GM21723 (cell line): ENCODE measurements around the gene DCTN2.
"Not testable (repeated sequence)": the region's sequence is repeated elsewhere in the genome, so short reads cannot be mapped to it uniquely, and the experiment has no call there.

ENCODE experiments used
- ATAC-seq: cut with Tn5 transposase; IDR thresholded peaks from one replicate; pipeline ENCODE4 v1.9.1; 2021; ENCODE audit warnings: mild to moderate bottlenecking, moderate library complexity; ENCODE audit not compliant: unreplicated experiment

Gene DCTN2

DNA sequence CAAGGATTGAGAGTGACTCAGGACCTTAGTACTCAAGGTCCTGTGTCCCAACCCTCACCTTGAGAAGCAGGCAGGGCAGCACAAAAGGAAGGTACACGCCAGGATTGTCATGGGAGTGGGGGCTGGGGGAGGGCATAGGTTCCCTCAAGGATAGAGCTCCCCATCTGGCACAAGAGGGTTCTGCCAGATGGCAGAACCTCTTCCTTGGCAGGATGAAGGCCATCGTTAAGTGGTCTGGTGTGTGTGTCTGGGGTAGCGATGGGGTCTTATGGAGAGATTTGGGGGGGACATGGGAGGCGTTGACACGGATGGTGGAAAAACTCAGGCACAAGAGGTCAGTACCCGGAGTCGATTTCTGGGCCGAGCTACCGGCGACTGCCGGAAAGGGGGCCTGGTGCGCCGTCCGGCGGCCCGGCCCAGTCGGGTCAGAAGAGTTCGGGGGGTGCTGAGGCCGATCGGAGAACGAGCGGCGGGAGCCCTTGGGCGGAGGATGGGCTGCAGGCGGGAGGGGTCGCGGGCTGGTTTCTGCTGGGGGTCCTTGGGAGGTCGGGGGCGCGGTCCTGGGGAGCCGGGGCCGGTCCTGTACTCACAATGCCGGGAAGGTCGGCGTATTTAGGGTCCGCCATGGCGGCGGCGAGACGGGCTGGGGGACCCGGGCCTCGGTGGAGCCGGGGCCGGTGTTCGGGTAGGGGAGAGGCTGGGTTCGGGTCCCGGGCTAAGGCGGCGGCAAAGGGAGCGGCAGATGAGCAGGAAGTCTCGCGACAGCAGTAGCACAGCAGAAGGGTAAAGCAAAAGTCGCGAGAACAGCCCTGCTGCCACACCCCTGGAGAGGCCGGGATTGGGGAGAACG lies at the start of gene DCTN2:
Gene DCTN2 (minus strand): TSS at position 755 of the 850 bp plus-strand sequence. CDS start 129 bp downstream, at position 626.
- ATAC-seq, result peak; percentile 99

GRCh38 chr12:57593187-57593586 lies 46.2 kb upstream of the DCTN2 start:
- no peak for ATAC-seq

- ATAC-seq, result no peak
Measured at GRCh38 chr12:57592551-57593165, 45.7 kb upstream of the DCTN2 start.

DNA sequence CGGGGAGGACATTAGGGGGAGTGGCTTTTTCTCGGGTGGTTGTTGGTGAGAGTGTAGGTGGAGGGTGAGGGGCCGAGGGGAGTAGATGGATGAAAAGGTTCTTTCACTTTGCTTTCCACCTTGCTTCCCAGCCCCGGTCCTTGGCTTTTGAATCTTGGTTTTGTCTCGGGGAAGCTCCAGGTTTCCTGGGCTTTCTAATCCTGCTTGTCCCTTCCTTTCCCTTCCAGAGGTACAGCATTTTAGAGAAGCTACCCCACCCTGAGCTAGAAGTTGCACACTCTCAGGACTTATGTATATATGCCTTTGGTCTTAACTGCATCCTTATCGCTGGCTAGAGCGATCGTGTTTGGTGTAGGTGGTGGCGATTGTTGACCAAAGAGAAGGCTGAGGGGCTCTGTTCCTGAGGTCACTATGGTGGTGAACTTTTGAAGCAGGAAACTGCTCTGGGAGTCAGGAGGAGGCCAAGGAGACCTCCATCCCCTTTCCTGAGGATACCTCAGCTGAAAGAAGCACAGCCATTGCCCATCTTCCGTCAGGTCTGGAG lies 44.9 kb upstream of the DCTN2 start:
- ATAC-seq, result peak; percentile 14

- ATAC-seq, result peak; percentile 95
Measured at GRCh38 chr12:57590864-57591781, 44.1 kb upstream of the DCTN2 start, which contains the start of gene PIP4K2C. TSS of gene PIP4K2C (plus strand) at chr12:57591192. CDS start at chr12:57591290, 98 bp downstream.

DNA sequence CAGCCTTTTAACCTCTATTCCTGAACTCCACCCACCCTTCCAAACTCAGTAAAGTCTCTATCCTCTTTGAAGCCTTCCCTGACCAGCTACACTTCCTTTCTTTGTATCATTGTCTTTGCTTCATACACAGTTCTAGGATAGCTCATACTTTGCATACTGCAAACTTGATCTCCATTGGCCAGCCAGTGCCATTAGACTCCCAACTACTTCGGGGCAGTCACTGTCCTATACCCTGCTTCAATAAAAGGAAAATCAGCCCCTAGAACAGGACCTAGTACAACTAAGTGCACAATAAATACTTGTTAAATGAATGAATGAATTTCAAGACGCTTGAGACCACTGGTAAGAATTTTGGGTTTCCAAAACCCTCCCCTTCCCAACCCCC lies 43.5 kb upstream of the DCTN2 start:
- peak; percentile 15 for ATAC-seq

- not testable (repeated sequence) for ATAC-seq
Measured at GRCh38 chr12:57588951-57589610, 42.1 kb upstream of the DCTN2 start.

DNA sequence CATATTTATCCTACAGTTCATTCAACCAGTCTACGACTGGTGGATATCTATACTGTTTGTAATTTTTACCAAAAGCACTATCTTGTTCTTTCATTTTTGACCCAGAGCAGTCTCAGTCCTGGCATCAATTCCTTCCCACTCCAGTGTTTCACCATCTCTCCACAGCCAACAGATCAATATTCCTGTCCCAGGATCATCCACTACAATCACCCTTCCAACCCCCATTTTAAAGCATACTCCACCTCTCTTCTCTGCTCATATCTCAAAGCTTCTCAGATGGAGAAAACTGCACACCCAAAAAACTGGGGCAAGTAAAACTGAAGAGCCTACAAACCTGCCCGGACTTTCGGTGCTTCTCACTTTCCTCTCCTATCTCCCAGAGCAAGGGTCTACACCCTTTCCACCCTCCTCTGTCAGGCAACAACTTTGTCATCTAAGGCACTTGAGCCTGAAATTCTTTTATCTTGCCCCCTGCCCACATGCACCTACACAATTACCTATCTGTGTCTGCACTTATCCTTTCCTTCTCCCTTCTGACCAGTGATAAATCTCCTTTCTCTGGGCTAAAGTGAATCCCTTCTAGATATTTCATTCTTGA lies 39.9 kb upstream of the DCTN2 start:
- ATAC-seq, result no peak

GRCh38 chr12:57586128-57586527 lies 39.1 kb upstream of the DCTN2 start:
- no peak for ATAC-seq

DNA sequence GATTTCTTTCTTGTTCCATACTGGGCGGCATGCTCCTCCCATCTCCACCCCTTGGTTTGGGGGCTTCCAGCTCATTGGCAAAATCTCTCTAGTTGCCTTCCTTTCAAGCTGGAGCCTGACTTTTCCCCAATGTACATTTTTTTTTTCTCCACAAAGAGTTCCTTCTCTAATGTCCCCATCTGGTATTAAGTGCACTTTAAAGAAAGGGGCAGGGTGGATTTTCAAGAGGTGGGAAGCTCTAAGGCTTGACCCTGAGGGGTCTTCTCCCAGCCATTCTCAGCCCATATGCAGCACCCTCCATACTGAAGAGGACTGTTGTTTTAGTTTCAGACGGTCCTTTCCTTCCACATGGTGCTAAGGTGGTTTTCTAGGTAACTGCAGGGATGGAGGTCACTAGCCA lies 38.2 kb upstream of the DCTN2 start:
- no peak for ATAC-seq

- ATAC-seq, result no peak
Measured at GRCh38 chr12:57584690-57585089, 37.7 kb upstream of the DCTN2 start.

- ATAC-seq, result no peak
Measured at GRCh38 chr12:57584050-57584449, 37.1 kb upstream of the DCTN2 start.

DNA sequence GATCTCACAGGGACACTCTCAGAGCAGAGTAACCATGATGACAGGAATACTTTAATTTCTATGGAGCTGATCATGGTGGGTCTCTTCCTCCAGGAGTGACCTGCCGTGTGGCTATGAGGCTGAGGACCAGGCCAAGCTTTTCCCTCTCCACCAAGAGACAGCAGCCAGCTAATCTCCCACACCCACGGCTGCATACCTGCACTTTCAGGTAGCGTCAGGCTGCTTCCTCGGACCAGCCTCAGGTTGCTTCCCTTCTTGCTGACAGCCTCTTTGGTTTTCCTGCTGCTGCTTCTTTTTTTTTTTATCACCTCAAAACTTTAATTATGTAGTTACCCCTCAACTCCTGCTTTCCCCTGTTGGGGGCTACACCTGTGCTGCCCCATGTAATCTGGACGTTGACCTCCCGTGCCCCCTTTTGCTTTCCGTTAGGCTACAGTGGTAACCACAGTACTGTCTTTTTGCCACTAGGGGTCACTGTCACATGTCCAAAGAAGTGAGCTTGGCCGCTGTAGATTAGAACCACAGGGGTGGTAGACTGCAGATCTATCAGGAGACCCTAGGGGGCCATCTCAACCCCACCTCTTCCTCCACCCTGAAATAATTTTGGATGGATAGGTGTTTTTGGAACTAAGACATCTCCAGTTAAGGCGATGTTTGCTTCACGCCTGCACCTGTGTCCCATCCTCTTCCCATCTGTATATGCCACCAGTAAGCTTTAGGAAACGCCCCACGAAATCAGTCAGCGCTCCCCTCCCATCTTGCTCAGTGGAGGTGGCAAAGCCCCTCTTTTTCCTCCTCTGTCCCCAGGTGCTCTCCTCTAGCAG lies 36.2 kb upstream of the DCTN2 start:
- ATAC-seq, result peak; percentile 96

DNA sequence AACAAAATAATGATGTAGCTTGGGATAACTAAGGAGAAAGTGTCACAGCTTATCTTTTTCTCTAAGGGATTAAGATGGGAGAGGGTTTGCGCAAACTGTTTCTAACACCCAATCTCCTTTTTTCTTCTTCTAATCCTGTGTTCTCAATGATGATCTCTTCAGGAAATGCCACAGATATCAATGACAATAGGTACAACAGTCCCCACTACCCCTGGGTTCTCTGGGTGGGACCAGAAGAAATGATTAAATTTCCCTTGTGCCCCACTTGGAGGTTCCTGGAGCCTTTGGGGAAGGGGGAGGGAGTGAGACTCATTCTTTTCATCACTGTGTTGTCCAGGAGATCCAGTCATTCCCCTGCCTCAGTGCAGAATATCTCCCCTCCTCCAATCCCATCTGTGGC lies 35.4 kb upstream of the DCTN2 start:
- ATAC-seq, result no peak

DNA sequence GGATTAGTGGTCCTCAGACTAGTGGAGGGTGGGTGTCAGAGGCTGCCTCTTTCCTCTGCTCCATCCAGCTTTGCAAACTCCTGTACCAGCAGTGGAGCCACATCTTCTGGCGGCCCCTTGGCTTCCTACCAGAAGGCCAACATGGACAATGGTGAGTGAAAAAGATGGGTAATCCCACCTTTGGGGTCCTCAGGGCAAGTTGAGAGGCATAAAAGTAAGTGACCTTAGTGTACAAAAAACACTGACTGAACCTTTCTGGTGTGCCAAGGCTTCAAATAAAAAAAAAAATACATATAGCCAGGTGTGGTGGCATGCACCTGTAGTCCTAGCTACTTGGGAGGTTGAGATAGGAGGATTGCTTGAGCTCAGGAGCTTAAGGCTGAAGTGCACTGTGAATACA lies 34.8 kb upstream of the DCTN2 start:
- no peak for ATAC-seq

GRCh38 chr12:57580466-57580795 lies 33.4 kb upstream of the DCTN2 start:
- ATAC-seq, result no peak

DNA sequence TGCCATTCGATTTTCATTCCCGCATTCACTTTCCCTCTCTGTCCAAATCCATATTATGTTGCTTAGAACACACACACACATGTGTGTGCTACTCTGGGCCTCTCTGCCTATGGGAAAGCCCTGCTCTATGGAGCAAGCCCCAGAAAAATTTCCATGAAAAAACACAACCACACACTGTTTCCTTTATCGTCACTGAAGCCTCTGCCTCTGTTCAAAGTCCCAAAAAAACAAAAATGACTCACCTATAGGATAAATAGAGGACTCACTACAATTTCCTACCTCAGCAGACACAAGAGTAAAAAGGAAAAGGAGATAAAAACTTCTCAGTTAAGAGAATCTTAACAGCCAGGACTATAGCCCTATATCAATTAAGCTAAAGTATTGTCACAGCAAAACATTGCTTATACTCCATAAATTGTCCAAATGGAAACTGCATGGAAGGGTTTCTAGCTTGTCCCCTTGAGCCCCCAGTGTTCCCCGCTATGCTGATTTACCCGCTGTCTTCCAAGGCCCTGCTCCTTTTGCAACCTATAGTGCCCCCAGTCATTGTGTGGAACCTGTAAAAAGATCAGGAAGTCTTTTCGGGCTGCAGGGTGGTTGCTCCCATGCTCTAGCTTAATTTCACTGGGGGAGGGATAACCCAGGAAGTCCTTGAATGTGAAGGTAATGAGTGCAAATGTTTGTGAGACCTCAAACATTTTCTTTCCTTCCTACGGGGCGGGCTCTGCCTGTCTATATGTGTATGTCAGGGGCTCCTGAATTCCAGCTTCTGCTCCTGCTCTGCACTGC lies 32.9 kb upstream of the DCTN2 start:
- no peak for ATAC-seq

DNA sequence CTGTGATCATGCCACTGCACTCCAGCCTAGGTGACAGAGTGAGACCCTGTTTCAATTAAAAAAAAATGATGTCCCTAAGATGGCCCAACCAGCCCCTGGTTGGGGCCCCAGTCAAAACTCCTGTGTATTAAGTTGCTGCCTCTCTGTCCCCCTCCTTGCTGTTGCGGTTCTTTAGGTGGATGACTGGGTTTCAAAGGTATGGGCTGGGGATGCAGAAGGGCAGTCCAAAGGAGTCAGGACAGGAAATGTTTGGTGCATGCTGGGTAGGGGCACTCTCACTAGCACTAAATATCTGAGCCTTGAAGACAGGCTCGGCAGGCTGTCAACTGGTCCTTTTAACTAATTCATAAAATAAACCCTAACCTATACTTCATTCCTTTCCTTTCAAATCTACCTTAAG lies 32.0 kb upstream of the DCTN2 start:
- no peak for ATAC-seq
